GM12874 (cell line): ENCODE results near the gene GLDC.

Experiments used
- TF ChIP-seq, protein P1 (sequence below): IDR thresholded peaks from 2 replicates; pipeline ENCODE4 v1.5.1; 2011; ENCODE audit warnings: low read depth, mild to moderate bottlenecking, control low read depth, low read length, moderate library complexity; ENCODE audit not compliant: insufficient read depth

GLDC gene

GRCh38 chr9:6630502-6631206 is 14.9 kb downstream of the GLDC start:
- TF ChIP-seq, protein P1, sequence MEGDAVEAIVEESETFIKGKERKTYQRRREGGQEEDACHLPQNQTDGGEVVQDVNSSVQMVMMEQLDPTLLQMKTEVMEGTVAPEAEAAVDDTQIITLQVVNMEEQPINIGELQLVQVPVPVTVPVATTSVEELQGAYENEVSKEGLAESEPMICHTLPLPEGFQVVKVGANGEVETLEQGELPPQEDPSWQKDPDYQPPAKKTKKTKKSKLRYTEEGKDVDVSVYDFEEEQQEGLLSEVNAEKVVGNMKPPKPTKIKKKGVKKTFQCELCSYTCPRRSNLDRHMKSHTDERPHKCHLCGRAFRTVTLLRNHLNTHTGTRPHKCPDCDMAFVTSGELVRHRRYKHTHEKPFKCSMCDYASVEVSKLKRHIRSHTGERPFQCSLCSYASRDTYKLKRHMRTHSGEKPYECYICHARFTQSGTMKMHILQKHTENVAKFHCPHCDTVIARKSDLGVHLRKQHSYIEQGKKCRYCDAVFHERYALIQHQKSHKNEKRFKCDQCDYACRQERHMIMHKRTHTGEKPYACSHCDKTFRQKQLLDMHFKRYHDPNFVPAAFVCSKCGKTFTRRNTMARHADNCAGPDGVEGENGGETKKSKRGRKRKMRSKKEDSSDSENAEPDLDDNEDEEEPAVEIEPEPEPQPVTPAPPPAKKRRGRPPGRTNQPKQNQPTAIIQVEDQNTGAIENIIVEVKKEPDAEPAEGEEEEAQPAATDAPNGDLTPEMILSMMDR: no peak

DNA sequence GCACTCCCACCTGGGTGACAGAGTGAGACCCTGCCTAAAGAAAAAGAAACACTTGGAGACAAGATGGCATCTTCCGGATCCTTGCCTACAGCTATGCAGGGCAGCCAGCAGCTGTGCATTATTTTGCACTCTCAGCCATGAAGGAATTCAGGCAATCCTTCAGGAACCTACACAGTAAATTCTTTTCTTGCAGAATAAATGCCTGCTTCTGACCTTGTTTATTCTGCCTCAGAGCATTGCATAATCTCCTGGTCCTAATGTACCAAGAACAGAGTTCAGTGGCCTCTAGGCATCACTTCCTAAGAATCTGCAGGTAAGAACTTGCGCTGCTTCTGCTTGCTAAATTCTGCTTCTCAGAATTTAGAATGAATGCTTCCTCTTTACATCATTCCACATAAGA is 16.8 kb downstream of the GLDC start:
- TF ChIP-seq, protein P1: no peak

DNA sequence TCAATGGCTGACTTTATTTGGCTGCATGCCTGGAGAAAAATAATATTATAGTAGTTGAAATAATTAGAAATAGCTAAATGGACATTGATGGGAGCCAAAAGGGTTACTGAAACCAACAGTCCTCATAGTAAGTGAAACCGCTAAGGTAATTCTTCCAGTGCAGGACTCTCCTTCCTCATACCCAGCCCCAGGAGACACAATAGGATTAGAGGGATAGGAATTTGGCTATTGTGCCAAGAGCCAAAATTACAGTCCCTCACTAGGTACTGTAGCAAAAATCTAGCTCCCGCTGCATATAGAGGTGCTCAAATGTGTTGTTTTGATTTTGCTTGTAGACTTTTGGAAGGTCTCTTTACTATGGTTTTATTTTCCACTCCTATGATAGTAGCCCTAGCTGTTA is 20.2 kb downstream of the GLDC start:
- TF ChIP-seq, protein P1: no peak

DNA sequence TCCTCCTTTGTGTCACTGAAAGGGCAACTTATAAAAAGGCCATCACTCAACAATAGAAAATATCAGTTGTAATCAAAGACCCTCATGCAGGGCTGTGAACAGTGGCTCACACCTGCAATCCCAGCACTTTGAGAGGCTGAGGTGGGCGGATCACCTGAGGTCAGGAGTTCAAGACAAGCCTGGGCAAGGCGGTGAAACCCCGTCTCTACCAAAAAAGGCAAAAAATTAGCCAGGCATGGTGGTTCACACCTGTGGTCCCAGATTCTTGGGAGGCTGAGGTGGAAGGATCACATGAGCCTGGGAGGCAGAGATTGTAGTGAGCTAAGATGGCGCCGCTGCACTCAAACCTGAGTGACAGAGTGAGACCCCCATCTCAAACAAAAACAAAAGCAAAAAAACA is 24.7 kb downstream of the GLDC start:
- TF ChIP-seq, protein P1: no peak

DNA sequence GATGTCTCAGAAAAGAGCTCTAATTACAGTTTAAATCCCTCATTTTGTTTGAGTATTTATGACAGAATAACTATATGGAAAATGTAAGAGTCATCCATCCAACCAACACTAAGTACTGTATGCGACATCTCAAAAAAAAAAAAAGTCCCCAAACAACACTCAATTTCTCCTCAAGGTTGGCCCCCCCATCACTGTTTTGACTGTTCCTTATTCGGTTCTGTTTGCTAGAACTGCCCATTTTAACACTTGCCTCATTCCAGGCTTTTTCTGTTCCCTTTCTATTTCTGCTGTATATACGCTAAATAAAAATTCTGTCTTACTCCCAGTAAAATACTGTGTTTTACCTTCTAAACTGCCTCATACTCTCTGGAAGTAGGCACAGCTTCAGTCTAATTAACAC is 25.2 kb downstream of the GLDC start:
- TF ChIP-seq, protein P1: no peak

DNA sequence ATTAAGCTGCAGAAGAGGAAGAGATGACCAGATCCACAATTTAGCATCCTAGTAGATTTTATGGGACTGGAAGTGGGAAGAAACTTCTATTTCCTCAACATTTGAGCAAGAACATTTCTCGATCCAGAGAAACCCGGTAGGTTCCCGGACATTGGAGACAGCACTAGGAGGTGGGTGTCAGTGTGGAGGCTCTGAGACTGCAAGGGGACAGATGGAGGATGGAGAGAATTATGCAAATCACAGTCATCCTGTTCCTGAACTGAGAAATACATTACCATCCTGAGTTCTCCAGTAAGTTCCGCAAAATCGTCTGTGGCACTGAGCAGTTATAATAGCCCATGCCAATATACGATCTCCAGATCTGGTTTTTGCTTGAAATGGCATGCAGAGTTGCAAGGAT is 25.6 kb downstream of the GLDC start:
- TF ChIP-seq, protein P1: no peak

- TF ChIP-seq, protein P1: no peak
These were observed 28.5 kb downstream of the GLDC start for GRCh38 chr9:6616951-6617602.
